ENCODE results near the gene MGAT1.

DNA sequence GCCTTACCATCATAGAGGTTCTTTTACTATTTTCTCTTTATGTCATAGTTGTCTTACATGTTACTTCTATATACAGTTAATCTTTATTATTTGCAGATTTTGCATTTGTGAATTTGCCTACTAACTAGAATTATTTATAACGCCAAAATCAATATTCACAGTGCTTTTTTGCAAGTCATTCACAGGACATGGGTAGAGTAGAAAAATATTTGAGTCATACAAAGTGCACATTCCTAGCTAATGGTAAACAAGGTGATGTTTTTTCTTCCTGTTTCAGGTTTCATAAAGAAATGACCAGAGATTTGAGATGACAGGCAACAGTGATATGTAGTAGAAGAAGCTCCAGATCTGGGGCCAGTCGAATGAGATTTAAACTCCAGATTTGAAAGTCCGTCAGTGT is 32.8 kb downstream of the MGAT1 start:
- TF ChIP-seq, protein P1, sequence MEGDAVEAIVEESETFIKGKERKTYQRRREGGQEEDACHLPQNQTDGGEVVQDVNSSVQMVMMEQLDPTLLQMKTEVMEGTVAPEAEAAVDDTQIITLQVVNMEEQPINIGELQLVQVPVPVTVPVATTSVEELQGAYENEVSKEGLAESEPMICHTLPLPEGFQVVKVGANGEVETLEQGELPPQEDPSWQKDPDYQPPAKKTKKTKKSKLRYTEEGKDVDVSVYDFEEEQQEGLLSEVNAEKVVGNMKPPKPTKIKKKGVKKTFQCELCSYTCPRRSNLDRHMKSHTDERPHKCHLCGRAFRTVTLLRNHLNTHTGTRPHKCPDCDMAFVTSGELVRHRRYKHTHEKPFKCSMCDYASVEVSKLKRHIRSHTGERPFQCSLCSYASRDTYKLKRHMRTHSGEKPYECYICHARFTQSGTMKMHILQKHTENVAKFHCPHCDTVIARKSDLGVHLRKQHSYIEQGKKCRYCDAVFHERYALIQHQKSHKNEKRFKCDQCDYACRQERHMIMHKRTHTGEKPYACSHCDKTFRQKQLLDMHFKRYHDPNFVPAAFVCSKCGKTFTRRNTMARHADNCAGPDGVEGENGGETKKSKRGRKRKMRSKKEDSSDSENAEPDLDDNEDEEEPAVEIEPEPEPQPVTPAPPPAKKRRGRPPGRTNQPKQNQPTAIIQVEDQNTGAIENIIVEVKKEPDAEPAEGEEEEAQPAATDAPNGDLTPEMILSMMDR (IDR thresholded peaks at IDR 0.05; ENCODE audit: poor library complexity, severe bottlenecking) = no peak
- TF ChIP-seq EZH2 (IDR thresholded peaks at IDR 0.05; ENCODE audit: borderline replicate concordance, insufficient read depth, low read length, poor library complexity, severe bottlenecking) = no peak
- TF ChIP-seq, protein P2, sequence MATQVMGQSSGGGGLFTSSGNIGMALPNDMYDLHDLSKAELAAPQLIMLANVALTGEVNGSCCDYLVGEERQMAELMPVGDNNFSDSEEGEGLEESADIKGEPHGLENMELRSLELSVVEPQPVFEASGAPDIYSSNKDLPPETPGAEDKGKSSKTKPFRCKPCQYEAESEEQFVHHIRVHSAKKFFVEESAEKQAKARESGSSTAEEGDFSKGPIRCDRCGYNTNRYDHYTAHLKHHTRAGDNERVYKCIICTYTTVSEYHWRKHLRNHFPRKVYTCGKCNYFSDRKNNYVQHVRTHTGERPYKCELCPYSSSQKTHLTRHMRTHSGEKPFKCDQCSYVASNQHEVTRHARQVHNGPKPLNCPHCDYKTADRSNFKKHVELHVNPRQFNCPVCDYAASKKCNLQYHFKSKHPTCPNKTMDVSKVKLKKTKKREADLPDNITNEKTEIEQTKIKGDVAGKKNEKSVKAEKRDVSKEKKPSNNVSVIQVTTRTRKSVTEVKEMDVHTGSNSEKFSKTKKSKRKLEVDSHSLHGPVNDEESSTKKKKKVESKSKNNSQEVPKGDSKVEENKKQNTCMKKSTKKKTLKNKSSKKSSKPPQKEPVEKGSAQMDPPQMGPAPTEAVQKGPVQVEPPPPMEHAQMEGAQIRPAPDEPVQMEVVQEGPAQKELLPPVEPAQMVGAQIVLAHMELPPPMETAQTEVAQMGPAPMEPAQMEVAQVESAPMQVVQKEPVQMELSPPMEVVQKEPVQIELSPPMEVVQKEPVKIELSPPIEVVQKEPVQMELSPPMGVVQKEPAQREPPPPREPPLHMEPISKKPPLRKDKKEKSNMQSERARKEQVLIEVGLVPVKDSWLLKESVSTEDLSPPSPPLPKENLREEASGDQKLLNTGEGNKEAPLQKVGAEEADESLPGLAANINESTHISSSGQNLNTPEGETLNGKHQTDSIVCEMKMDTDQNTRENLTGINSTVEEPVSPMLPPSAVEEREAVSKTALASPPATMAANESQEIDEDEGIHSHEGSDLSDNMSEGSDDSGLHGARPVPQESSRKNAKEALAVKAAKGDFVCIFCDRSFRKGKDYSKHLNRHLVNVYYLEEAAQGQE (IDR thresholded peaks at IDR 0.05; ENCODE audit: borderline replicate concordance) = no peak
- no peak for TF ChIP-seq POLR2AphosphoS5 (IDR thresholded peaks at IDR 0.05)
- TF ChIP-seq SMC3 (conservative IDR thresholded peaks at IDR 0.05; ENCODE audit: poor library complexity) = no peak
- TF ChIP-seq TAF1 (IDR thresholded peaks at IDR 0.05; ENCODE audit: low read depth) = no peak
- no peak for TF ChIP-seq RAD21 (conservative IDR thresholded peaks at IDR 0.05)
- no peak for TF ChIP-seq EP300 (conservative IDR thresholded peaks at IDR 0.05; ENCODE audit: poor library complexity, severe bottlenecking)
